ENCODE data around the gene RASAL1.

- no peak for TF ChIP-seq CTCF (IDR thresholded peaks at IDR 0.05; ENCODE audit: low read depth, low read length)
- no peak for TF ChIP-seq EZH2phosphoT487 (IDR thresholded peaks at IDR 0.05; ENCODE audit: low read depth)
These were observed 18.7 kb downstream of the RASAL1 start for GRCh38 chr12:113116875-113117274.
